Thyroid gland (tissue), 4 donors: ENCODE measurements around the gene MCM5. TPM values are rescaled to one million over a fixed set of nuclear protein-coding genes. Genes with fewer than 3 reads are reported as not detected.
A peak's percentile ranks its signal among the peaks of the same experiment; 100 is the strongest.

Experiments
- DNase-seq, 2 donors: peaks; one replicate each; pipeline ENCODE4 v3.0.0-alpha.2; 2019
- H3K27ac ChIP-seq, 3 donors: fragments of 200-600 bp; sonication (generic); 1 replicate in 2 of 3; 2 replicates in 1 of 3; pipeline ENCODE4 v1.5.1; 2016 to 2019; ENCODE audit warnings: mild to moderate bottlenecking in 1 of 3, moderate library complexity in 1 of 3
- H3K27me3 ChIP-seq: fragments of 200-600 bp; sonication (generic); one replicate; pipeline ENCODE4 v1.5.1; 2019
- H3K36me3 ChIP-seq, 2 donors: fragments of 200-600 bp; sonication (generic); one replicate each; pipeline ENCODE4 v1.5.1; 2016 to 2019
- H3K4me1 ChIP-seq, 2 donors: fragments of 200-600 bp; sonication (generic); one replicate each; pipeline ENCODE4 v1.5.1; 2017 to 2019
- H3K4me3 ChIP-seq, 3 donors: fragments of 200-600 bp; sonication (generic); replicated peaks in 1 of 3; 1 replicate in 2 of 3; 2 replicates in 1 of 3; pipeline ENCODE4 v1.5.1; 2016; ENCODE audit warnings: mild to moderate bottlenecking in 1 of 3
- H3K9me3 ChIP-seq: fragments of 200-600 bp; sonication (generic); one replicate; pipeline ENCODE4 v1.5.1; 2017
- CTCF ChIP-seq, 6 experiments: fragments of 200-600 bp in 3 of 6; fragments of 450-650 bp in 3 of 6; sonication (generic) in 3 of 6; IDR thresholded peaks; one replicate each; pipeline ENCODE4 v1.5.1; 2016 to 2019; ENCODE audit warnings: antibody characterized with exemption in 6 of 6, mild to moderate bottlenecking in 2 of 6, inconsistent platforms in 1 of 6, moderate library complexity in 1 of 6
- POLR2A ChIP-seq, 2 donors: fragments of 450-650 bp; IDR thresholded peaks; one replicate each; pipeline ENCODE4 v1.6.1; 2017; ENCODE audit warnings: antibody characterized with exemption in 2 of 2, mild to moderate bottlenecking in 2 of 2, moderate library complexity in 1 of 2
- WGBS, 2 donors: methylation state at CpG; one replicate each; pipeline ENCODE4 v1.1.5; 2017; 5-methylcytosine and 5-hydroxymethylcytosine counted together
- intact Hi-C: fragments of 100-400 bp; cut with DNase I; formaldehyde crosslinking; loops from one replicate; pipeline ENCODE4 v1.15.1; 2023
- total RNA-seq, 4 donors: library from RNA; depleted of rRNA; stranded (reverse); fragments of >200 nt; gene quantifications; one replicate each; pipeline ENCODE4 v1.2.3, GENCODE V29; 2016

MCM5 gene
- total RNA-seq, 4 donors from 2014 or later = 16.7 to 34.7 (median 25.1) TPM

- DNase-seq = no peak
- no peaks in the 10 kb centered on the region for H3K27me3 ChIP-seq
- TF ChIP-seq CTCF (IDR thresholded peaks at IDR 0.05) (no peak), POLR2A (IDR thresholded peaks at IDR 0.05) (no peak)
- H3K9me3 ChIP-seq = no peaks in the 10 kb centered on the region
- peak overlapping the region; percentile 35 to 67 (median 60) for H3K27ac ChIP-seq
- H3K4me1 ChIP-seq = peaks cover 14 to 32% of the 10 kb centered on the region in 2 donors
- peak overlapping the region in 2 of 3 donors; percentile 37 to 68 for H3K4me3 ChIP-seq
- intact Hi-C loops = no loop called here
- H3K36me3 ChIP-seq = no peaks in the 10 kb centered on the region
- 66 to 74% methylated on average over 5 of the region's 5 CpGs for WGBS, 2 donors
Measured at GRCh38 chr22:35381424-35382009, 18.4 kb upstream of the MCM5 start.

GRCh38 chr22:35383679-35384071 is 16.3 kb upstream of the MCM5 start:
- Histone ChIP-seq H3K36me3 (no peaks in the 10 kb centered on the region), H3K4me1 (peaks cover 3 to 15% of the 10 kb centered on the region in 2 donors), H3K27me3 (no peaks in the 10 kb centered on the region), H3K27ac (no peak overlapping the region), H3K4me3 (no peak overlapping the region), H3K9me3 (no peaks in the 10 kb centered on the region)
- WGBS, 2 donors = 77 to 83% methylated on average over 3 of the region's 3 CpGs
- DNase-seq = no peak
- TF ChIP-seq CTCF (IDR thresholded peaks at IDR 0.05) = no peak
- no peak for TF ChIP-seq POLR2A (IDR thresholded peaks at IDR 0.05)
- intact Hi-C loops = no loop called here

GRCh38 chr22:35384527-35384926 is 15.4 kb upstream of the MCM5 start:
- H3K9me3 ChIP-seq = no peaks in the 10 kb centered on the region
- no peak overlapping the region for H3K4me3 ChIP-seq
- no peaks in the 10 kb centered on the region for H3K27me3 ChIP-seq
- TF ChIP-seq POLR2A (IDR thresholded peaks at IDR 0.05) = no peak
- TF ChIP-seq CTCF (IDR thresholded peaks at IDR 0.05) = no peak
- H3K36me3 ChIP-seq = no peaks in the 10 kb centered on the region
- DNase-seq = no peak
- H3K4me1 ChIP-seq = peaks cover 0 to 15% of the 10 kb centered on the region in 2 donors
- intact Hi-C loops = no loop called here
- WGBS, 2 donors = 82 to 86% methylated on average over 4 of the region's 4 CpGs
- no peak overlapping the region for H3K27ac ChIP-seq

GRCh38 chr22:35384975-35385588 is 14.9 kb upstream of the MCM5 start:
- H3K27ac ChIP-seq = no peak overlapping the region
- DNase-seq = no peak
- 87 to 89% methylated on average over 6 of the region's 6 CpGs for WGBS, 2 donors
- H3K4me3 ChIP-seq = no peak overlapping the region
- no peaks in the 10 kb centered on the region for H3K27me3 ChIP-seq
- H3K4me1 ChIP-seq = peaks cover 0 to 10% of the 10 kb centered on the region in 2 donors
- no peaks in the 10 kb centered on the region for H3K9me3 ChIP-seq
- TF ChIP-seq POLR2A (IDR thresholded peaks at IDR 0.05) = no peak
- TF ChIP-seq CTCF (IDR thresholded peaks at IDR 0.05) = no peak
- no peaks in the 10 kb centered on the region for H3K36me3 ChIP-seq
- intact Hi-C loops = no loop called here

GRCh38 chr22:35386670-35387288 is 13.2 kb upstream of the MCM5 start:
- H3K36me3 ChIP-seq = no peaks in the 10 kb centered on the region

More at GRCh38 chr22:35386670-35387288, 13.2 kb upstream of the MCM5 start:
- no peaks in the 10 kb centered on the region for H3K9me3 ChIP-seq
- intact Hi-C loops = no loop called here
- no peak for DNase-seq
- WGBS, 2 donors = 89 to 93% methylated on average over 8 to 18 of the region's 19 CpGs
- H3K4me1 ChIP-seq = no peaks in the 10 kb centered on the region
- no peak for TF ChIP-seq CTCF (IDR thresholded peaks at IDR 0.05)
- TF ChIP-seq POLR2A (IDR thresholded peaks at IDR 0.05) = no peak
- no peak overlapping the region for H3K27ac ChIP-seq
- no peak overlapping the region for H3K4me3 ChIP-seq
- H3K27me3 ChIP-seq = no peaks in the 10 kb centered on the region
